Thyroid gland (tissue), 4 donors: ENCODE measurements around the gene WARS2. TPM values are rescaled to one million over a fixed set of nuclear protein-coding genes. Genes with fewer than 3 reads are reported as not detected.
A peak's percentile ranks its signal among the peaks of the same experiment; 100 is the strongest.

Experiments used
- DNase-seq, 2 donors: peaks; one replicate each; pipeline ENCODE4 v3.0.0-alpha.2; 2019
- H3K27ac ChIP-seq, 3 donors: fragments of 200-600 bp; sonication (generic); 1 replicate in 2 of 3; 2 replicates in 1 of 3; pipeline ENCODE4 v1.5.1; 2016 to 2019; ENCODE audit warnings: mild to moderate bottlenecking in 1 of 3, moderate library complexity in 1 of 3
- H3K27me3 ChIP-seq: fragments of 200-600 bp; sonication (generic); one replicate; pipeline ENCODE4 v1.5.1; 2019
- H3K36me3 ChIP-seq, 2 donors: fragments of 200-600 bp; sonication (generic); one replicate each; pipeline ENCODE4 v1.5.1; 2016 to 2019
- H3K4me1 ChIP-seq, 2 donors: fragments of 200-600 bp; sonication (generic); one replicate each; pipeline ENCODE4 v1.5.1; 2017 to 2019
- H3K4me3 ChIP-seq, 3 donors: fragments of 200-600 bp; sonication (generic); replicated peaks in 1 of 3; 1 replicate in 2 of 3; 2 replicates in 1 of 3; pipeline ENCODE4 v1.5.1; 2016; ENCODE audit warnings: mild to moderate bottlenecking in 1 of 3
- H3K9me3 ChIP-seq: fragments of 200-600 bp; sonication (generic); one replicate; pipeline ENCODE4 v1.5.1; 2017
- POLR2A ChIP-seq, 2 donors: fragments of 450-650 bp; IDR thresholded peaks; one replicate each; pipeline ENCODE4 v1.6.1; 2017; ENCODE audit warnings: antibody characterized with exemption in 2 of 2, mild to moderate bottlenecking in 2 of 2, moderate library complexity in 1 of 2
- WGBS, 2 donors: methylation state at CpG; one replicate each; pipeline ENCODE4 v1.1.5; 2017; 5-methylcytosine and 5-hydroxymethylcytosine counted together
- intact Hi-C: fragments of 100-400 bp; cut with DNase I; formaldehyde crosslinking; loops from one replicate; pipeline ENCODE4 v1.15.1; 2023
- total RNA-seq, 4 donors: library from RNA; depleted of rRNA; stranded (reverse); fragments of >200 nt; gene quantifications; one replicate each; pipeline ENCODE4 v1.2.3, GENCODE V29; 2016
- TF ChIP-seq, protein P1 (sequence below), 6 experiments: fragments of 200-600 bp in 3 of 6; fragments of 450-650 bp in 3 of 6; sonication (generic) in 3 of 6; IDR thresholded peaks; one replicate each; pipeline ENCODE4 v1.5.1; 2016 to 2019; ENCODE audit warnings: antibody characterized with exemption in 6 of 6, mild to moderate bottlenecking in 2 of 6, inconsistent platforms in 1 of 6, moderate library complexity in 1 of 6

The WARS2 gene
- total RNA-seq, 4 donors from 2014 or later: 21.4 to 35.1 (median 26.2) TPM

- no peak for DNase-seq
- intact Hi-C loops: no loop called here
- Histone ChIP-seq H3K36me3 (no peaks in the 10 kb centered on the region), H3K4me1 (peaks cover 15 to 29% of the 10 kb centered on the region in 2 donors), H3K9me3 (no peaks in the 10 kb centered on the region), H3K27ac (peak overlapping the region in 2 of 3 donors; percentile 29 to 41), H3K27me3 (peaks cover 79% of the 10 kb centered on the region), H3K4me3 (peak overlapping the region in 2 of 3 donors; percentile 12 to 28)
- WGBS, 2 donors: 16 to 17% methylated on average over 39 to 42 of the region's 42 CpGs
- no peak for TF ChIP-seq POLR2A (IDR thresholded peaks at IDR 0.05)
- TF ChIP-seq, protein P1, sequence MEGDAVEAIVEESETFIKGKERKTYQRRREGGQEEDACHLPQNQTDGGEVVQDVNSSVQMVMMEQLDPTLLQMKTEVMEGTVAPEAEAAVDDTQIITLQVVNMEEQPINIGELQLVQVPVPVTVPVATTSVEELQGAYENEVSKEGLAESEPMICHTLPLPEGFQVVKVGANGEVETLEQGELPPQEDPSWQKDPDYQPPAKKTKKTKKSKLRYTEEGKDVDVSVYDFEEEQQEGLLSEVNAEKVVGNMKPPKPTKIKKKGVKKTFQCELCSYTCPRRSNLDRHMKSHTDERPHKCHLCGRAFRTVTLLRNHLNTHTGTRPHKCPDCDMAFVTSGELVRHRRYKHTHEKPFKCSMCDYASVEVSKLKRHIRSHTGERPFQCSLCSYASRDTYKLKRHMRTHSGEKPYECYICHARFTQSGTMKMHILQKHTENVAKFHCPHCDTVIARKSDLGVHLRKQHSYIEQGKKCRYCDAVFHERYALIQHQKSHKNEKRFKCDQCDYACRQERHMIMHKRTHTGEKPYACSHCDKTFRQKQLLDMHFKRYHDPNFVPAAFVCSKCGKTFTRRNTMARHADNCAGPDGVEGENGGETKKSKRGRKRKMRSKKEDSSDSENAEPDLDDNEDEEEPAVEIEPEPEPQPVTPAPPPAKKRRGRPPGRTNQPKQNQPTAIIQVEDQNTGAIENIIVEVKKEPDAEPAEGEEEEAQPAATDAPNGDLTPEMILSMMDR (IDR thresholded peaks at IDR 0.05): no peak
Measured at GRCh38 chr1:118986555-118987467, 153.6 kb downstream of the WARS2 start.

GRCh38 chr1:118985640-118986554, 154.6 kb downstream of the WARS2 start:
- 13 to 17% methylated on average over 34 of the region's 34 CpGs for WGBS, 2 donors
- intact Hi-C loops: no loop called here
- Histone ChIP-seq H3K27me3 (peaks cover 71% of the 10 kb centered on the region), H3K9me3 (no peaks in the 10 kb centered on the region), H3K4me3 (no peak overlapping the region), H3K4me1 (peaks cover 15 to 29% of the 10 kb centered on the region in 2 donors), H3K36me3 (no peaks in the 10 kb centered on the region), H3K27ac (no peak overlapping the region)
- no peak for DNase-seq
- TF ChIP-seq POLR2A (IDR thresholded peaks at IDR 0.05): no peak
- TF ChIP-seq, protein P1 (IDR thresholded peaks at IDR 0.05): no peak

- no peaks in the 10 kb centered on the region for H3K36me3 ChIP-seq
- H3K27ac ChIP-seq: no peak overlapping the region
- TF ChIP-seq, protein P1 (IDR thresholded peaks at IDR 0.05): no peak
- TF ChIP-seq POLR2A (IDR thresholded peaks at IDR 0.05): no peak
- peaks cover 15 to 29% of the 10 kb centered on the region in 2 donors for H3K4me1 ChIP-seq
- 31 to 37% methylated on average over 43 to 48 of the region's 48 CpGs for WGBS, 2 donors
- H3K4me3 ChIP-seq: peak overlapping the region in 1 of 3 donors; percentile 5
- no peaks in the 10 kb centered on the region for H3K9me3 ChIP-seq
- H3K27me3 ChIP-seq: peaks cover 68% of the 10 kb centered on the region
- no peak for DNase-seq
- intact Hi-C loops: no loop called here
Measured at GRCh38 chr1:118984722-118985639, 155.5 kb downstream of the WARS2 start.

DNA sequence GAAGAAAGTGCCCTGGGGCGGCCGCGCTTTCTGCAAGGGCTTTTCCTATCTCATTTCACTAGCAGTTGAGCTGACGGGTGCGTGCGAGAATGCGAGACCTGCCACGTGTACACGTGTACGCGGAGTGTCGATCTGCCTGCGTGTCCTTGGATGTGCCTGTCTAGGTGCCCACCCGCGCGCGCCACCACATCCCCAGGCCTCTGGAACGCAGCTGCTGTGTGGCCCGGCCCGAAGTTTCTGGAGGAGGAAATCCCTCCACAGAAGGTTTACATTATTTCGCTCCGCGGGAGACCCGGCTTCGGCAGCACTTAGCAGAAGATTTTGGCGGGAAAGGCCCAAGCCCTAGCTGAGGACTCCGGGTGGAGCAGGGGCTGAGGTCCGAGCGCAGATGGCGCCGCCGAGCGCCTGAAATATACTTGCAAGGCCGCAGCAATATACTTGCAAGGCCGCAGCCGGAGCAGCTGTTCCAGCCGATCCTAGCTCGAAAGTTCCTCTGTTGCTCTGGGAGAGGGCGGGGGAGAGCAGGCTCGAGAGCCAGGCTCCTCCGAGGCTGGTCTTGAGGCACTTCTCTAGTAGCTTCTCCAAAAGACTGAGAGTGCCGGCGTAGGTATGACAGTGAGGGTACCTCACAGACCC, 156.2 kb downstream of the WARS2 start:
- 19 to 25% methylated on average over 12 to 37 of the region's 43 CpGs for WGBS, 2 donors
- peak; percentile 35 for DNase-seq
- Histone ChIP-seq H3K27ac (no peak overlapping the region), H3K4me1 (peaks cover 15 to 35% of the 10 kb centered on the region in 2 donors), H3K36me3 (no peaks in the 10 kb centered on the region), H3K27me3 (peaks cover 68% of the 10 kb centered on the region), H3K9me3 (no peaks in the 10 kb centered on the region), H3K4me3 (peak overlapping the region in 1 of 3 donors; percentile 5)
- TF ChIP-seq, protein P1 (IDR thresholded peaks at IDR 0.05): no peak
- no peak for TF ChIP-seq POLR2A (IDR thresholded peaks at IDR 0.05)
- intact Hi-C loops: no loop called here
